ENCODE results near the gene SUSD3.

SUSD3 gene

GRCh38 chr9:93030642-93031628, 27.6 kb upstream of the SUSD3 start:
- TF ChIP-seq CTCF (IDR thresholded peaks at IDR 0.05; ENCODE audit: low read length, missing control alignments), result no peak
- H3K4me3 ChIP-seq (replicated peaks; ENCODE audit: low read depth, low read length), result no peak overlapping the region
- DNase-seq (ENCODE audit: low read depth), result no peak

- no peak for TF ChIP-seq CTCF (IDR thresholded peaks at IDR 0.05; ENCODE audit: low read length, missing control alignments)
- no peak for DNase-seq (ENCODE audit: low read depth)
- no peak overlapping the region for H3K4me3 ChIP-seq (replicated peaks; ENCODE audit: low read depth, low read length)
Observed at GRCh38 chr9:93031629-93032430, 26.7 kb upstream of the SUSD3 start.

- no peak overlapping the region for H3K4me3 ChIP-seq (replicated peaks; ENCODE audit: low read depth, low read length)
- no peak for DNase-seq (ENCODE audit: low read depth)
- no peak for TF ChIP-seq CTCF (IDR thresholded peaks at IDR 0.05; ENCODE audit: low read length, missing control alignments)
Observed at GRCh38 chr9:93032545-93032944, 26.0 kb upstream of the SUSD3 start.

- TF ChIP-seq CTCF (IDR thresholded peaks at IDR 0.05; ENCODE audit: low read length, missing control alignments), result no peak
- no peak overlapping the region for H3K4me3 ChIP-seq (replicated peaks; ENCODE audit: low read depth, low read length)
- no peak for DNase-seq (ENCODE audit: low read depth)
Observed at GRCh38 chr9:93033531-93033930, 25.0 kb upstream of the SUSD3 start.

GRCh38 chr9:93035106-93035660, 23.3 kb upstream of the SUSD3 start:
- H3K4me3 ChIP-seq (replicated peaks; ENCODE audit: low read depth, low read length), result no peak overlapping the region
- DNase-seq (ENCODE audit: low read depth), result no peak
- no peak for TF ChIP-seq CTCF (IDR thresholded peaks at IDR 0.05; ENCODE audit: low read length, missing control alignments)

- no peak overlapping the region for H3K4me3 ChIP-seq (replicated peaks; ENCODE audit: low read depth, low read length)
- TF ChIP-seq CTCF (IDR thresholded peaks at IDR 0.05; ENCODE audit: low read length, missing control alignments), result no peak
- DNase-seq (ENCODE audit: low read depth), result no peak
Observed at GRCh38 chr9:93035821-93036351, 22.6 kb upstream of the SUSD3 start.

Measured in fibroblast of pulmonary artery (primary cell).